ENCODE data around the gene GMNN.
"Not testable (repeated sequence)": the region's sequence is repeated elsewhere in the genome, so short reads cannot be mapped to it uniquely, and the experiment has no call there.

GRCh38 chr6:24764833-24765828 lies 9.6 kb upstream of the GMNN start:
- TF ChIP-seq ZNF114 (CRISPR knock-in tag; IDR thresholded peaks at IDR 0.05); CTCF (conservative IDR thresholded peaks at IDR 0.05; ENCODE audit: low read depth in 2 of 2); EZH2phosphoT487 (IDR thresholded peaks at IDR 0.05; ENCODE audit: unreplicated experiment); EZH2 (IDR thresholded peaks at IDR 0.05; ENCODE audit: low read depth, unreplicated experiment); ZNF331 (CRISPR knock-in tag; IDR thresholded peaks at IDR 0.05; ENCODE audit: low read depth); POLR2AphosphoS5 (IDR thresholded peaks at IDR 0.05; ENCODE audit: low read depth): not testable (repeated sequence)
- TF ChIP-seq, protein P1, sequence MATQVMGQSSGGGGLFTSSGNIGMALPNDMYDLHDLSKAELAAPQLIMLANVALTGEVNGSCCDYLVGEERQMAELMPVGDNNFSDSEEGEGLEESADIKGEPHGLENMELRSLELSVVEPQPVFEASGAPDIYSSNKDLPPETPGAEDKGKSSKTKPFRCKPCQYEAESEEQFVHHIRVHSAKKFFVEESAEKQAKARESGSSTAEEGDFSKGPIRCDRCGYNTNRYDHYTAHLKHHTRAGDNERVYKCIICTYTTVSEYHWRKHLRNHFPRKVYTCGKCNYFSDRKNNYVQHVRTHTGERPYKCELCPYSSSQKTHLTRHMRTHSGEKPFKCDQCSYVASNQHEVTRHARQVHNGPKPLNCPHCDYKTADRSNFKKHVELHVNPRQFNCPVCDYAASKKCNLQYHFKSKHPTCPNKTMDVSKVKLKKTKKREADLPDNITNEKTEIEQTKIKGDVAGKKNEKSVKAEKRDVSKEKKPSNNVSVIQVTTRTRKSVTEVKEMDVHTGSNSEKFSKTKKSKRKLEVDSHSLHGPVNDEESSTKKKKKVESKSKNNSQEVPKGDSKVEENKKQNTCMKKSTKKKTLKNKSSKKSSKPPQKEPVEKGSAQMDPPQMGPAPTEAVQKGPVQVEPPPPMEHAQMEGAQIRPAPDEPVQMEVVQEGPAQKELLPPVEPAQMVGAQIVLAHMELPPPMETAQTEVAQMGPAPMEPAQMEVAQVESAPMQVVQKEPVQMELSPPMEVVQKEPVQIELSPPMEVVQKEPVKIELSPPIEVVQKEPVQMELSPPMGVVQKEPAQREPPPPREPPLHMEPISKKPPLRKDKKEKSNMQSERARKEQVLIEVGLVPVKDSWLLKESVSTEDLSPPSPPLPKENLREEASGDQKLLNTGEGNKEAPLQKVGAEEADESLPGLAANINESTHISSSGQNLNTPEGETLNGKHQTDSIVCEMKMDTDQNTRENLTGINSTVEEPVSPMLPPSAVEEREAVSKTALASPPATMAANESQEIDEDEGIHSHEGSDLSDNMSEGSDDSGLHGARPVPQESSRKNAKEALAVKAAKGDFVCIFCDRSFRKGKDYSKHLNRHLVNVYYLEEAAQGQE (IDR thresholded peaks at IDR 0.05; ENCODE audit: unreplicated experiment): not testable (repeated sequence)
